ENCODE data around the gene FOXD2.

Gene FOXD2

DNA sequence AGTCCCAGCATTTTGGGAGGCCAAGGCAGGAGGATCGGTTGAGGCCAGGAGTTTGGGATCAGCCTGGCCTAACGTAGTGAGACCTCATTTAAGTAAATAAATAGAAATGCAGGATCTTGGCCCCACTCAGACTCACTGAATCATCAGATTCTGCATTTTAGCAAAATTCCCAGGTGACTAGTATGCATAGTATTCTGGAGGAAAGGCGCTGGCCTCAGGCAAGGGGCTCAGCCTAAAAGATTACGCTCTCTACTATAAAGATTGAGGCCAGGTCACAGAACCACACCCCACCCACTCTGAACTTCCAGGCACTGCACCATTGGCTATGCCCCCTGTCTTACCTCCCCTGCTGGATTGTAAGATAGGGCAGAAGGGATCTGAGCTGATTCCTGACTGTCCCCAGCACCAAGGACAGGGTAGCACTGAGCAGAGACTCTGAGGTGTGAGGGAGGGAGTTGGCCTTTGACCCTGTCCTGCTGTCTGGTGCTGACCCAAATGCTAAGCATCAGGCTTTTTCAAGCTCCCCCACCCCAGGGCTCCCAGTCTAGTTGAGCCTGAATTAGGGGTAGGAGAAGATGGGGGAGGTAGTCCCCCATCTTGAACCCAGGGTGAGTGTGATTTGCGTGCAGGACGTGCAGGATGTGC lies 19.0 kb upstream of the FOXD2 start:
- H3K9me3 ChIP-seq (ENCODE audit: control insufficient read depth, low read length): no peaks in the 10 kb centered on the region
- H3K4me2 ChIP-seq (ENCODE audit: low read length, poor library complexity, severe bottlenecking): no peak overlapping the region
- H4K91ac ChIP-seq (ENCODE audit: low read length): no peak overlapping the region
- H3K4me3 ChIP-seq (ENCODE audit: insufficient read depth in 1 of 2, low read depth in 1 of 2, low read length in 2 of 2): no peak overlapping the region
- H3K36me3 ChIP-seq (ENCODE audit: control insufficient read depth in 1 of 2, insufficient read depth in 2 of 2, low read depth in 1 of 2, low read length in 2 of 2): no peaks in the 10 kb centered on the region
- H3K79me1 ChIP-seq (replicated peaks; ENCODE audit: low read length, poor library complexity, severe bottlenecking): no peaks in the 10 kb centered on the region
- H3K27me3 ChIP-seq (ENCODE audit: control insufficient read depth in 1 of 2, insufficient read depth in 1 of 2, low read length in 2 of 2): peaks cover 56 to 68% of the 10 kb centered on the region in 2 experiments
- no peak overlapping the region for H3K4ac ChIP-seq (ENCODE audit: low read depth in 1 of 2, low read length in 2 of 2)
- no peak overlapping the region for H2BK120ac ChIP-seq (ENCODE audit: low read depth, low read length)
- no peak overlapping the region for H2BK12ac ChIP-seq (ENCODE audit: low read length in 2 of 2)
- H3K9ac ChIP-seq (ENCODE audit: low read length): no peak overlapping the region
- no peak overlapping the region for H4K8ac ChIP-seq (ENCODE audit: low read length)
- WGBS: 65% methylated on average over 4 of the region's 6 CpGs
- no peak for DNase-seq
- H3K14ac ChIP-seq (ENCODE audit: low read length in 2 of 2): no peak overlapping the region
- peaks cover 8% of the 10 kb centered on the region for H3K4me1 ChIP-seq (ENCODE audit: control insufficient read depth, insufficient read depth, low read depth, low read length)
- peak overlapping the region in 1 of 2 experiments; percentile 74 for H3K23ac ChIP-seq (ENCODE audit: low read length in 2 of 2)
- H3K27ac ChIP-seq (ENCODE audit: low read length, poor library complexity, severe bottlenecking): no peak overlapping the region
- H2BK5ac ChIP-seq (ENCODE audit: low read depth, low read length, poor library complexity, severe bottlenecking): no peak overlapping the region
- H2BK15ac ChIP-seq (ENCODE audit: low read depth, poor library complexity, severe bottlenecking): no peak overlapping the region
- no peak overlapping the region for H2AK5ac ChIP-seq (ENCODE audit: low read length, severe bottlenecking)
- no peak overlapping the region for H2AFZ ChIP-seq (ENCODE audit: low read depth, low read length)
- no peak overlapping the region for H3K18ac ChIP-seq (ENCODE audit: low read depth in 1 of 2, low read length in 2 of 2)

GRCh38 chr1:47420547-47420946 lies 17.3 kb upstream of the FOXD2 start:
- no peak overlapping the region for H2AFZ ChIP-seq (ENCODE audit: low read depth, low read length)
- H2AK5ac ChIP-seq (ENCODE audit: low read length, severe bottlenecking): no peak overlapping the region
- no peak overlapping the region for H2BK5ac ChIP-seq (ENCODE audit: low read depth, low read length, poor library complexity, severe bottlenecking)
- H3K4me3 ChIP-seq (ENCODE audit: insufficient read depth in 1 of 2, low read depth in 1 of 2, low read length in 2 of 2): no peak overlapping the region
- no peaks in the 10 kb centered on the region for H3K36me3 ChIP-seq (ENCODE audit: control insufficient read depth in 1 of 2, insufficient read depth in 2 of 2, low read depth in 1 of 2, low read length in 2 of 2)
- H3K14ac ChIP-seq (ENCODE audit: low read length in 2 of 2): no peak overlapping the region
- H2BK120ac ChIP-seq (ENCODE audit: low read depth, low read length): no peak overlapping the region
- H3K18ac ChIP-seq (ENCODE audit: low read depth in 1 of 2, low read length in 2 of 2): no peak overlapping the region
- H2BK15ac ChIP-seq (ENCODE audit: low read depth, poor library complexity, severe bottlenecking): no peak overlapping the region
- WGBS: 87% methylated on average over 2 of the region's 4 CpGs
- H3K9ac ChIP-seq (ENCODE audit: low read length): no peak overlapping the region
- DNase-seq: no peak
- H3K27ac ChIP-seq (ENCODE audit: low read length, poor library complexity, severe bottlenecking): no peak overlapping the region
- H2BK12ac ChIP-seq (ENCODE audit: low read length in 2 of 2): no peak overlapping the region
- H3K9me3 ChIP-seq (ENCODE audit: control insufficient read depth, low read length): no peaks in the 10 kb centered on the region
- H3K4me1 ChIP-seq (ENCODE audit: control insufficient read depth, insufficient read depth, low read depth, low read length): peaks cover 8% of the 10 kb centered on the region
- peaks cover 54 to 62% of the 10 kb centered on the region in 2 experiments for H3K27me3 ChIP-seq (ENCODE audit: control insufficient read depth in 1 of 2, insufficient read depth in 1 of 2, low read length in 2 of 2)
- no peak overlapping the region for H3K4ac ChIP-seq (ENCODE audit: low read depth in 1 of 2, low read length in 2 of 2)
- H4K8ac ChIP-seq (ENCODE audit: low read length): no peak overlapping the region
- H4K91ac ChIP-seq (ENCODE audit: low read length): no peak overlapping the region
- H3K79me1 ChIP-seq (replicated peaks; ENCODE audit: low read length, poor library complexity, severe bottlenecking): no peaks in the 10 kb centered on the region
- H3K23ac ChIP-seq (ENCODE audit: low read length in 2 of 2): no peak overlapping the region
- no peak overlapping the region for H3K4me2 ChIP-seq (ENCODE audit: low read length, poor library complexity, severe bottlenecking)

- no peak overlapping the region for H3K27ac ChIP-seq (ENCODE audit: low read length, poor library complexity, severe bottlenecking)
- no peak overlapping the region for H2BK120ac ChIP-seq (ENCODE audit: low read depth, low read length)
- no peaks in the 10 kb centered on the region for H3K9me3 ChIP-seq (ENCODE audit: control insufficient read depth, low read length)
- H3K4ac ChIP-seq (ENCODE audit: low read depth in 1 of 2, low read length in 2 of 2): no peak overlapping the region
- no peaks in the 10 kb centered on the region for H3K79me1 ChIP-seq (replicated peaks; ENCODE audit: low read length, poor library complexity, severe bottlenecking)
- H2BK15ac ChIP-seq (ENCODE audit: low read depth, poor library complexity, severe bottlenecking): no peak overlapping the region
- H3K36me3 ChIP-seq (ENCODE audit: control insufficient read depth in 1 of 2, insufficient read depth in 2 of 2, low read depth in 1 of 2, low read length in 2 of 2): no peaks in the 10 kb centered on the region
- H3K23ac ChIP-seq (ENCODE audit: low read length in 2 of 2): no peak overlapping the region
- H3K4me1 ChIP-seq (ENCODE audit: control insufficient read depth, insufficient read depth, low read depth, low read length): no peaks in the 10 kb centered on the region
- no peak for DNase-seq
- H3K18ac ChIP-seq (ENCODE audit: low read depth in 1 of 2, low read length in 2 of 2): no peak overlapping the region
- H3K27me3 ChIP-seq (ENCODE audit: control insufficient read depth in 1 of 2, insufficient read depth in 1 of 2, low read length in 2 of 2): peaks cover 41 to 65% of the 10 kb centered on the region in 2 experiments
- H3K9ac ChIP-seq (ENCODE audit: low read length): no peak overlapping the region
- no peak overlapping the region for H2AK5ac ChIP-seq (ENCODE audit: low read length, severe bottlenecking)
- H4K91ac ChIP-seq (ENCODE audit: low read length): no peak overlapping the region
- H3K4me3 ChIP-seq (ENCODE audit: insufficient read depth in 1 of 2, low read depth in 1 of 2, low read length in 2 of 2): no peak overlapping the region
- no peak overlapping the region for H2BK12ac ChIP-seq (ENCODE audit: low read length in 2 of 2)
- H3K4me2 ChIP-seq (ENCODE audit: low read length, poor library complexity, severe bottlenecking): no peak overlapping the region
- H2BK5ac ChIP-seq (ENCODE audit: low read depth, low read length, poor library complexity, severe bottlenecking): no peak overlapping the region
- WGBS: 40% methylated on average over 1 of the region's 2 CpGs
- H3K14ac ChIP-seq (ENCODE audit: low read length in 2 of 2): no peak overlapping the region
- H2AFZ ChIP-seq (ENCODE audit: low read depth, low read length): no peak overlapping the region
- H4K8ac ChIP-seq (ENCODE audit: low read length): no peak overlapping the region
Observed at GRCh38 chr1:47423872-47424271, 14.0 kb upstream of the FOXD2 start.

DNA sequence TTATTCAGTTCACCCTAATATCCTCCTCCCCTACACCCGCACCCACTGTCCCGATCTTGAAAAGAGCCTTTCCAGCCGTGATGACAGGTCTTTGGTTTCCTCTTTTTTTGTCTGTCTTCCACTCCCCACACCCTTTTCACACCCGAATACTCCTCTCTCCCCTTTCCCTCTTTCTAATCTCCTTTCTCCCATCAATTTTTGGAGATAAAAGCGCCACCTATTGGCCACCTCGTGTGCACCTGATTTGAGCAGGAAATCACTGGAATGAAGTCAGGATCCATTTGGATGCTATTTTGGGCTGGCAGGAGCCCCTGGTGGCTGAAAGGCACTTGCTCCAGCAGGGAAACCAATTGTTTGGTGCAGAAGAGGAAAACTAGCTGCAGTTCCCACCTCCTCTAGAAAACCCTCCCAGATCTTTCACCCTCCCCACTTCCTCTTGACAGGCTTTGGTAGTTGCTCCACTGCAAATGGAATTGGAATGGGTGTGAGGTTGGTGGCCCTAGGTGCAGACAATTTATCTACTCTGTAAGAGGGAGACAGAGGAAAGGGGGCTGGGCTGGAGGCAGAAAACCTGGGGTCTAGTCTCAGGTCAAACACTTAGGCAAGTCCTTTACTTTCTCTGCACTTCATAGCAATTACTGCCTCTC lies 13.4 kb upstream of the FOXD2 start:
- Histone ChIP-seq H3K4me3 (ENCODE audit: insufficient read depth in 1 of 2, low read depth in 1 of 2, low read length in 2 of 2) (no peak overlapping the region), H3K4me2 (ENCODE audit: low read length, poor library complexity, severe bottlenecking) (no peak overlapping the region), H3K27me3 (ENCODE audit: control insufficient read depth in 1 of 2, insufficient read depth in 1 of 2, low read length in 2 of 2) (peaks cover 40 to 64% of the 10 kb centered on the region in 2 experiments), H3K9ac (ENCODE audit: low read length) (no peak overlapping the region), H3K18ac (ENCODE audit: low read depth in 1 of 2, low read length in 2 of 2) (no peak overlapping the region), H2BK120ac (ENCODE audit: low read depth, low read length) (no peak overlapping the region), H4K91ac (ENCODE audit: low read length) (no peak overlapping the region), H2AFZ (ENCODE audit: low read depth, low read length) (no peak overlapping the region), H2BK5ac (ENCODE audit: low read depth, low read length, poor library complexity, severe bottlenecking) (no peak overlapping the region), H3K36me3 (ENCODE audit: control insufficient read depth in 1 of 2, insufficient read depth in 2 of 2, low read depth in 1 of 2, low read length in 2 of 2) (no peaks in the 10 kb centered on the region), H3K23ac (ENCODE audit: low read length in 2 of 2) (no peak overlapping the region), H3K79me1 (replicated peaks; ENCODE audit: low read length, poor library complexity, severe bottlenecking) (no peaks in the 10 kb centered on the region), H3K4me1 (ENCODE audit: control insufficient read depth, insufficient read depth, low read depth, low read length) (no peaks in the 10 kb centered on the region), H3K14ac (ENCODE audit: low read length in 2 of 2) (no peak overlapping the region), H2BK12ac (ENCODE audit: low read length in 2 of 2) (no peak overlapping the region), H2BK15ac (ENCODE audit: low read depth, poor library complexity, severe bottlenecking) (no peak overlapping the region), H3K9me3 (ENCODE audit: control insufficient read depth, low read length) (no peaks in the 10 kb centered on the region), H3K4ac (ENCODE audit: low read depth in 1 of 2, low read length in 2 of 2) (no peak overlapping the region), H4K8ac (ENCODE audit: low read length) (no peak overlapping the region), H3K27ac (ENCODE audit: low read length, poor library complexity, severe bottlenecking) (no peak overlapping the region), H2AK5ac (ENCODE audit: low read length, severe bottlenecking) (no peak overlapping the region)
- DNase-seq: peak; percentile 32
- WGBS: 28% methylated on average over 4 of the region's 6 CpGs
